GM12878 (cell line): Measurements from ENCODE around the gene CCDC170. TPM values are rescaled to one million over a fixed set of nuclear protein-coding genes. Genes with fewer than 3 reads are reported as not detected.

Experiments
- polyA plus RNA-seq, 11 experiments: library from polyadenylated mRNA; depleted of rRNA in 4 of 11; unstranded in 6 of 11; stranded (reverse) in 5 of 11; fragments of >200 nt; fragmentation: Nextera tagmentation in 4 of 11; fragmentation: Illumina TruSeq in 1 of 11; extraction: Ambion mirVana in 4 of 11; extraction: Trizol in 1 of 11; gene quantifications; 1 replicate in 1 of 11; 2 replicates in 10 of 11; pipeline versions ENCODE4 v1.2.1 to v1.2.3, GENCODE V29; 2011 to 2016; ENCODE audit warnings: inconsistent platforms in 2 of 11, missing spikeins in 2 of 11, low read depth in 1 of 11
- small RNA-seq: library from RNA; depleted of rRNA; stranded (forward); fragments of <200 nt; gene quantifications from one replicate; pipeline ENCODE3, GENCODE V24; 2014
- total RNA-seq, 4 experiments: library from RNA; depleted of rRNA in 3 of 4; stranded (reverse); fragments of >200 nt in 3 of 4; fragmentation: Illumina TruSeq in 1 of 4; extraction: Trizol in 1 of 4; gene quantifications; 2 replicates each; pipeline versions ENCODE4 v1.2.1 to v1.2.3, GENCODE V29; 2013 to 2021

The CCDC170 gene
- total and polyA plus RNA-seq, 10 of the 15 experiments (the other 5 are each of a cell fraction or from before 2014, with no cell fraction given) = not detected

Small RNA genes lying within 50 kb of the gene (small RNA-seq; reads per million reads assigned to genes)
- not detected for gene RNU6-813P

Other genes with a start within 250 kb of the CCDC170 start
- 17.6 and 20.9 TPM in 2 replicates for gene ZBTB2, start 102.5 kb upstream of the CCDC170 start, total RNA-seq (2014; rRNA removed)
- gene ZBTB2, start 102.5 kb upstream of the CCDC170 start, total RNA-seq (2014; rRNA removed; fragmentation: Illumina TruSeq; extraction: Trizol) = 16.5 and 18.6 TPM in 2 replicates
- 14.5 and 14.7 TPM in 2 replicates for gene ZBTB2, start 102.5 kb upstream of the CCDC170 start, total RNA-seq (2021)
- 19.4 and 20.9 TPM in 2 replicates for gene ZBTB2, start 102.5 kb upstream of the CCDC170 start, polyA plus RNA-seq (2011; rRNA removed)
- gene ZBTB2, start 102.5 kb upstream of the CCDC170 start, polyA plus RNA-seq (2014; fragmentation: Illumina TruSeq; extraction: Trizol) = 21.9 and 23.5 TPM in 2 replicates
- gene ZBTB2, start 102.5 kb upstream of the CCDC170 start, polyA plus RNA-seq (2014; fragmentation: Nextera tagmentation; extraction: Ambion mirVana) = 1 to 10 TPM; 4.2 to 5.4 TPM
- gene ZBTB2, start 102.5 kb upstream of the CCDC170 start, polyA plus RNA-seq (2014; rRNA removed) = 12.7 and 13.3 TPM in 2 replicates
- 10 to 100 TPM; 14.4 to 15.4 TPM for gene ZBTB2, start 102.5 kb upstream of the CCDC170 start, polyA plus RNA-seq (2016; fragmentation: Nextera tagmentation; extraction: Ambion mirVana)
- gene RMND1, start 41.9 kb upstream of the CCDC170 start, total RNA-seq (2014; rRNA removed) = 18.3 and 23.5 TPM in 2 replicates
- 30.4 and 34.5 TPM in 2 replicates for gene RMND1, start 41.9 kb upstream of the CCDC170 start, total RNA-seq (2014; rRNA removed; fragmentation: Illumina TruSeq; extraction: Trizol)
- gene RMND1, start 41.9 kb upstream of the CCDC170 start, total RNA-seq (2021) = 14.2 and 18.3 TPM in 2 replicates
- gene RMND1, start 41.9 kb upstream of the CCDC170 start, polyA plus RNA-seq (2011; rRNA removed) = 15.9 and 24.3 TPM in 2 replicates
- gene RMND1, start 41.9 kb upstream of the CCDC170 start, polyA plus RNA-seq (2014; fragmentation: Illumina TruSeq; extraction: Trizol) = 26.7 and 29.7 TPM in 2 replicates
- 10 to 100 TPM; 18.9 to 24.0 TPM for gene RMND1, start 41.9 kb upstream of the CCDC170 start, polyA plus RNA-seq (2014; fragmentation: Nextera tagmentation; extraction: Ambion mirVana)
- gene RMND1, start 41.9 kb upstream of the CCDC170 start, polyA plus RNA-seq (2014; rRNA removed) = 18.0 and 18.3 TPM in 2 replicates
- gene RMND1, start 41.9 kb upstream of the CCDC170 start, polyA plus RNA-seq (2016; fragmentation: Nextera tagmentation; extraction: Ambion mirVana) = 10 to 100 TPM; 28.3 to 32.2 TPM